Esophagus (tissue), 2 donors: ENCODE measurements around the gene NACC2. TPM values are rescaled to one million over a fixed set of nuclear protein-coding genes. Genes with fewer than 3 reads are reported as not detected.

ENCODE experiments used
- H3K27ac ChIP-seq, 2 donors: one replicate each; pipeline ENCODE4 v1.5.1; 2013; ENCODE audit warnings: low read depth in 2 of 2, mild to moderate bottlenecking in 2 of 2, inconsistent platforms in 1 of 2, low read length in 1 of 2, moderate library complexity in 1 of 2
- H3K27me3 ChIP-seq, 2 donors: one replicate each; pipeline ENCODE4 v1.6.1; 2013; ENCODE audit warnings: low read length in 2 of 2, control low read depth in 1 of 2, mild to moderate bottlenecking in 1 of 2; ENCODE audit not compliant: insufficient read depth in 2 of 2, control insufficient read depth in 1 of 2
- H3K36me3 ChIP-seq, 2 donors: one replicate each; pipeline ENCODE4 v1.6.1; 2013; ENCODE audit warnings: low read length in 1 of 2; ENCODE audit not compliant: control insufficient read depth in 2 of 2, insufficient read depth in 2 of 2
- H3K4me1 ChIP-seq, 2 donors: one replicate each; pipeline ENCODE4 v1.6.1; 2013; ENCODE audit warnings: low read length in 1 of 2; ENCODE audit not compliant: control insufficient read depth in 2 of 2, insufficient read depth in 2 of 2
- H3K4me3 ChIP-seq, 2 donors: one replicate each; pipeline ENCODE4 v1.5.1; 2013; ENCODE audit warnings: low read length in 2 of 2, mild to moderate bottlenecking in 2 of 2, low read depth in 1 of 2, moderate library complexity in 1 of 2
- H3K9me3 ChIP-seq, 2 donors: one replicate each; pipeline ENCODE4 v1.6.1; 2013; ENCODE audit warnings: mild to moderate bottlenecking in 2 of 2, low read depth in 1 of 2, low read length in 1 of 2, moderate library complexity in 1 of 2; ENCODE audit not compliant: control insufficient read depth in 2 of 2, insufficient read depth in 1 of 2
- WGBS, 2 donors: extraction: QIAGEN DNeasy Blood & Tissue Kit; methylation state at CpG; one replicate each; pipeline ENCODE4 v1.1.7; 2013; 5-methylcytosine and 5-hydroxymethylcytosine counted together
- polyA plus RNA-seq, 2 donors: library from polyadenylated mRNA; stranded (reverse); fragments of 200-250 nt; gene quantifications; one replicate each; pipeline ENCODE4 v1.2.3, GENCODE V29; 2013
- donor health status: healthy with polysubstance abuse.
- donor health status: Bipolar disorder and iron deficiency.

Gene NACC2
- polyA plus RNA-seq, 2 donors: 3.2 to 4.5 TPM

DNA sequence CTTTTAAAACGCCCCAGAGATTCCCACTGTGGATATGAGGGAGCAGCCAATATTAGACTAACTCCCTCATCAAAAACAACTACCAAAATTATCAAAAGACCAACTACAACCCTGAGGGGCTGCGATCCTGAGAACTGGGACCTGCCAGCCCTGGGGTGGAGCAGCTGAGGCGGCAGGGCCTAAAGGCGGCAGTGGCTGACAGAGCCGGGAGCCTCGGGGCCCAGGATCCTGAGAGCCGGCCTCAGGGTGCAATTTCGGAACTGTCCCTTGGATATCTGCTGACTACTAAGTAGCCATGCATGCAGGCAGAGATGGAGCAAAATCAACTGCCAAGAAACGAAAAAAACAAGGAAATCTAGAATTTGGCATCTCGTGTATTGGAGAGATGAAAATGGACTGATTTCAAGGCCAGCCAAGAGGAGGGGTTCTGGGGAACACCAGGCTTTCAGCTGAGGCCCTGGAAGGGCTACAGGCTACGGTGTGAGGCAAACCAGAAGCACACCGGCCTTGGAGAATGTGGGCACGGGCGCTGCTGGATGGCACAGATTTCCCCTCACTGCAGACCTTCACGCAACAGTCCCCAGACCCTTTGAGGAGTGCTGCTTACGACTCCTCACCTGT is 70.3 kb downstream of the NACC2 start:
- H3K4me3 ChIP-seq: no peak overlapping the region
- no peaks in the 10 kb centered on the region for H3K27me3 ChIP-seq
- H3K9me3 ChIP-seq: peaks cover 0 to 2% of the 10 kb centered on the region in 2 donors
- 72 to 74% methylated on average over 16 of the region's 16 CpGs for WGBS, 2 donors
- peaks cover 4 to 7% of the 10 kb centered on the region in 2 donors for H3K4me1 ChIP-seq
- peaks cover 0 to 16% of the 10 kb centered on the region in 2 donors for H3K36me3 ChIP-seq
- peak overlapping the region in 1 of 2 donors; percentile 15 for H3K27ac ChIP-seq

GRCh38 chr9:136024286-136024685 is 70.8 kb downstream of the NACC2 start:
- Histone ChIP-seq H3K36me3 (peaks cover 0 to 19% of the 10 kb centered on the region in 2 donors), H3K27me3 (no peaks in the 10 kb centered on the region), H3K27ac (peak overlapping the region in 1 of 2 donors; percentile 20), H3K4me3 (no peak overlapping the region), H3K9me3 (peaks cover 0 to 2% of the 10 kb centered on the region in 2 donors), H3K4me1 (peaks cover 0 to 7% of the 10 kb centered on the region in 2 donors)
- WGBS, 2 donors: 74 to 84% methylated on average over 2 of the region's 2 CpGs

- H3K27ac ChIP-seq: no peak overlapping the region
- H3K9me3 ChIP-seq: peaks cover 0 to 1% of the 10 kb centered on the region in 2 donors
- H3K27me3 ChIP-seq: no peaks in the 10 kb centered on the region
- 61 to 64% methylated on average over 16 of the region's 16 CpGs for WGBS, 2 donors
- H3K36me3 ChIP-seq: peaks cover 0 to 18% of the 10 kb centered on the region in 2 donors
- H3K4me1 ChIP-seq: peaks cover 0 to 7% of the 10 kb centered on the region in 2 donors
- no peak overlapping the region for H3K4me3 ChIP-seq
Measured at GRCh38 chr9:136023410-136024225, 71.5 kb downstream of the NACC2 start.

- H3K27me3 ChIP-seq: no peaks in the 10 kb centered on the region
- peaks cover 0 to 15% of the 10 kb centered on the region in 2 donors for H3K36me3 ChIP-seq
- H3K4me3 ChIP-seq: no peak overlapping the region
- no peak overlapping the region for H3K27ac ChIP-seq
- H3K9me3 ChIP-seq: no peaks in the 10 kb centered on the region
- 92 to 93% methylated on average over 22 of the region's 22 CpGs for WGBS, 2 donors
- H3K4me1 ChIP-seq: peaks cover 0 to 7% of the 10 kb centered on the region in 2 donors
Measured at GRCh38 chr9:136022731-136023409, 72.2 kb downstream of the NACC2 start.

GRCh38 chr9:136021872-136022681 is 73.0 kb downstream of the NACC2 start:
- Histone ChIP-seq H3K36me3 (peaks cover 0 to 15% of the 10 kb centered on the region in 2 donors), H3K4me3 (no peak overlapping the region), H3K4me1 (peaks cover 0 to 7% of the 10 kb centered on the region in 2 donors), H3K27ac (no peak overlapping the region), H3K27me3 (no peaks in the 10 kb centered on the region), H3K9me3 (no peaks in the 10 kb centered on the region)
- WGBS, 2 donors: 88 to 91% methylated on average over 19 of the region's 19 CpGs

DNA sequence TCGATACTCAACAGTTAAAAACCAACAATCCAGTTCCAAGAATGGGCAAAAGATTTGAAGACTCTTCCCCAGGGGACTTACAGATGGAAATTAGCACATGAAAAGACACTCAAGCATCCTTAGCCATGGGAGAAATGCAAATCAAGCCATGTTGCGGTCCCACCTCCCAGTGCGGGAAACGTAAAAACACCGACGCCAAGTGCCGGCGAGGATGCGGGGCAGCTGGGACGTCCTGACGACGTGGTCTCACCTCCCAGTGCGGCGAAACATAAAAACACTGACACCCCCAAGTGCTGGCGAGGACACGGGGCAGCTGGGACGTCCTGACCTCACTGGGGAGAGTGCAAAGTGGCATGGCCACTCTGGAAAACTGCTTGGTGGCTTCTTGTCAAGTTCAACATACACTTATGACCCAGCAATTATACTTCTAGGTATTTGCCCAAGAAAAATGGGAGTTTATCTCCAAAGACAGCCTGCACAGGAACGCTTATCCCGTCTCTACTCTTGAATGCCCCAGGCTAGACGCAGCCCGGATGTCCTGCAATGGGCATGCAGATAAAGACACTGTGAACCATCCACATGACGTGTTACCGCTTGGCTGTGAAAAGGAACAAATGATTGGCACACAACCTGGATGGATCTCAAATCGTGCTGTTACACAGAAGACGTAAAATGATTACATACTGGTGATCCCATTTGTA is 73.8 kb downstream of the NACC2 start:
- WGBS, 2 donors: 87 to 89% methylated on average over 25 of the region's 25 CpGs
- no peaks in the 10 kb centered on the region for H3K9me3 ChIP-seq
- H3K27ac ChIP-seq: no peak overlapping the region
- H3K4me1 ChIP-seq: peaks cover 0 to 7% of the 10 kb centered on the region in 2 donors
- no peaks in the 10 kb centered on the region for H3K27me3 ChIP-seq
- peaks cover 0 to 16% of the 10 kb centered on the region in 2 donors for H3K36me3 ChIP-seq
- no peak overlapping the region for H3K4me3 ChIP-seq

DNA sequence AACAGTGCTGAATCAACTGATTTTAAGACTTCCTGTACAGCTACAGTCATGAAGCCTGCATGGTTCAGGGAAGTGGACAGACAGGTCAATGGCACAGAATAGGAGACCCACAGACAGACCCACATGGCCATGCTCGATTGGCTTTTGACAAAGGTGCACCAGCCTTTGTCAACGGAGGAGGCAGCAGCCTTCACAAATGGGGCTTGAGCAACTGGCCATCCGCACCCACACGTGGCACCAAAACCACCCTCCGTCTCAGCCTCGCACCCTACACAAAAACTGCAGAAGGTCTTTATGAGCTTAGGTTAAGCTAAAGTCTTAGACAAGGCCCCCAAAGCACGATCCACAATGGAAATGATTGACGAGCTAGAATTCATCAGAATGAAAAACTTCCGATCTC is 74.4 kb downstream of the NACC2 start:
- Histone ChIP-seq H3K4me1 (peaks cover 0 to 7% of the 10 kb centered on the region in 2 donors), H3K36me3 (peaks cover 0 to 16% of the 10 kb centered on the region in 2 donors), H3K9me3 (no peaks in the 10 kb centered on the region), H3K27me3 (no peaks in the 10 kb centered on the region), H3K4me3 (no peak overlapping the region), H3K27ac (no peak overlapping the region)
- WGBS, 2 donors: 85 to 90% methylated on average over 9 of the region's 9 CpGs

GRCh38 chr9:136020206-136020605 is 74.9 kb downstream of the NACC2 start:
- Histone ChIP-seq H3K4me1 (peaks cover 0 to 7% of the 10 kb centered on the region in 2 donors), H3K27me3 (no peaks in the 10 kb centered on the region), H3K27ac (no peak overlapping the region), H3K4me3 (no peak overlapping the region), H3K36me3 (peaks cover 0 to 16% of the 10 kb centered on the region in 2 donors), H3K9me3 (no peaks in the 10 kb centered on the region)
- WGBS, 2 donors: 84 to 90% methylated on average over 16 of the region's 16 CpGs
